ENCODE results near the gene C6orf89. TPM values are rescaled to one million over a fixed set of nuclear protein-coding genes. Genes with fewer than 3 reads are reported as not detected.

C6orf89 gene
- 61.6 and 73.6 TPM in 2 replicates for total RNA-seq

GRCh38 chr6:36885461-36886401, at the start of gene C6orf89:
Gene C6orf89, plus strand, starts transcription at chr6:36885952. Its CDS starts 13,493 bp downstream, at chr6:36899445.

GRCh38 chr6:36838896-36839748, 46.6 kb upstream of the C6orf89 start, which contains the start of gene CPNE5:
Gene CPNE5, minus strand, starts transcription at chr6:36839444. Its CDS starts 67 bp downstream, at chr6:36839377.

GRCh38 chr6:36874443-36875249, 11.1 kb upstream of the C6orf89 start, which contains the start of gene PPIL1:
Gene PPIL1, minus strand, starts transcription at chr6:36874803. Its CDS starts 31 bp downstream, at chr6:36874772.

GRCh38 chr6:36954262-36954931, 68.6 kb downstream of the C6orf89 start, which contains the start of gene PI16:
Gene PI16, plus strand, starts transcription at chr6:36954738. Its CDS starts 23 bp downstream, at chr6:36954761.

Other genes with a start within 250 kb of the C6orf89 start
- 486 and 1,009 TPM in 2 replicates for gene CDKN1A, start 207.2 kb upstream of the C6orf89 start, total RNA-seq
- gene RAB44, start 188.1 kb upstream of the C6orf89 start, total RNA-seq: 0.03 TPM in 1 of 2 replicates, not detected in the other
- 0.17 and 0.20 TPM in 2 replicates for gene CPNE5, start 46.5 kb upstream of the C6orf89 start, total RNA-seq
- 19.4 and 24.3 TPM in 2 replicates for gene PPIL1, start 11.1 kb upstream of the C6orf89 start, total RNA-seq
- 0.59 and 1.8 TPM in 2 replicates for gene PI16, start 68.8 kb downstream of the C6orf89 start, total RNA-seq
- gene MTCH1, start 100.2 kb downstream of the C6orf89 start, total RNA-seq: 238 and 269 TPM in 2 replicates
- gene FGD2, start 119.7 kb downstream of the C6orf89 start, total RNA-seq: not detected in 2 replicates